GM12878 (cell line): ENCODE results near the gene GTF2IRD1. TPM values are rescaled to one million over a fixed set of nuclear protein-coding genes. Genes with fewer than 3 reads are reported as not detected.

ENCODE experiments used
- ATAC-seq: fragments of 200-7000 bp; cut with Tn5 transposase; 3 replicates; pipeline ENCODE4 v1.9.1; 2020; ENCODE audit warnings: mild to moderate bottlenecking, moderate library complexity
- BruUV-seq: library from RNA; stranded (reverse); fragments of 400-500 nt; replicated peaks from 2 replicates; lab custom pipeline; 2021; lab: Mats Ljungman, UMichigan
- CTCF ChIA-PET: fragments of 300-600 bp; sonication (Branson Sonifier 250); formaldehyde crosslinking; extraction: SDS; loops from one replicate; lab custom pipeline; 2021; ENCODE audit warnings: inconsistent platforms; lab: Yijun Ruan, JAX
- POLR2A ChIA-PET: fragments of 350-600 bp; formaldehyde crosslinking; extraction: SDS; loops from one replicate; lab custom pipeline; 2021; ENCODE audit warnings: inconsistent platforms; lab: Charles Lee
- RAD21 ChIA-PET: fragments of 300-600 bp; sonication (Branson Sonifier 250); formaldehyde crosslinking; loops from one replicate; lab custom pipeline; 2023; ENCODE audit warnings: antibody characterized with exemption; ENCODE audit not compliant: unreplicated experiment; lab: Charles Lee
- SMC1A ChIA-PET: fragments of 300-600 bp; sonication (Branson Sonifier 250); formaldehyde crosslinking; loops from one replicate; lab custom pipeline; 2023; ENCODE audit not compliant: unreplicated experiment, uncharacterized antibody; lab: Charles Lee
- DNase-seq: peaks from one replicate; pipeline ENCODE4 v3.0.0-alpha.2; 2011; ENCODE audit warnings: low read depth, low spot score
- FAIRE-seq: peaks from 3 replicates; lab custom pipeline; 2011; peaks lifted over from hg19 to GRCh38; lab: Jason Lieb, UNC
- H2AFZ ChIP-seq: 2 replicates; pipeline ENCODE4 v1.6.0; 2011; ENCODE audit warnings: low read depth, low read length, control low read depth; ENCODE audit not compliant: control insufficient read depth
- H3K27ac ChIP-seq: 2 replicates; pipeline ENCODE4 v1.5.1; 2011; ENCODE audit warnings: control low read depth; ENCODE audit not compliant: control insufficient read depth, insufficient read depth
- H3K27me3 ChIP-seq, 2 experiments: replicated peaks in 1 of 2; 2 replicates each; pipeline versions ENCODE4 v1.6.0 to v1.6.1; 2011; ENCODE audit warnings: low read length in 1 of 2; ENCODE audit not compliant: control insufficient read depth in 2 of 2, insufficient read depth in 2 of 2
- H3K36me3 ChIP-seq, 2 experiments: 2 replicates each; pipeline ENCODE4 v1.5.1; 2011; ENCODE audit warnings: low read length in 1 of 2; ENCODE audit not compliant: control insufficient read depth in 2 of 2, insufficient read depth in 2 of 2
- H3K4me1 ChIP-seq: 2 replicates; pipeline ENCODE4 v1.6.1; 2011; ENCODE audit warnings: mild to moderate bottlenecking, low read length, moderate library complexity, mixed read lengths; ENCODE audit not compliant: control insufficient read depth, insufficient read depth
- H3K4me2 ChIP-seq: 2 replicates; pipeline ENCODE4 v1.6.0; 2011; ENCODE audit warnings: control low read depth; ENCODE audit not compliant: control insufficient read depth, insufficient read depth
- H3K4me3 ChIP-seq: fragments of 200-600 bp; sonication (generic); 2 replicates; pipeline ENCODE4 v1.5.1; 2016
- H3K79me2 ChIP-seq: 2 replicates; pipeline ENCODE4 v1.6.0; 2011; ENCODE audit warnings: low read length; ENCODE audit not compliant: control insufficient read depth, insufficient read depth
- H3K9ac ChIP-seq: 2 replicates; pipeline ENCODE4 v1.8.0; 2011; ENCODE audit warnings: low read length, control low read depth, mixed read lengths; ENCODE audit not compliant: control insufficient read depth, insufficient read depth
- H3K9me3 ChIP-seq: replicated peaks from 3 replicates; pipeline ENCODE4 v1.5.1; 2011; ENCODE audit warnings: mild to moderate bottlenecking, low read length; ENCODE audit not compliant: control insufficient read depth, insufficient read depth
- H4K20me1 ChIP-seq: 2 replicates; pipeline ENCODE4 v1.6.0; 2011; ENCODE audit not compliant: control insufficient read depth, insufficient read depth
- ASH2L ChIP-seq: fragments of 300-600, 200-600 bp; sonication (generic); IDR thresholded peaks from 2 replicates; pipeline ENCODE4 v1.6.1; 2017; ENCODE audit warnings: low read depth, mild to moderate bottlenecking, borderline replicate concordance
- CEBPB ChIP-seq, 2 experiments: fragments of 150-350 bp in 1 of 2; IDR thresholded peaks; 2 replicates each; pipeline ENCODE4 v1.6.1; 2012 to 2014; ENCODE audit warnings: low read depth in 2 of 2, low read length in 2 of 2, borderline replicate concordance in 1 of 2, inconsistent platforms in 1 of 2
- CHD1 ChIP-seq: IDR thresholded peaks from 2 replicates; pipeline ENCODE4 v1.6.1; 2012; ENCODE audit warnings: low read depth, low read length, improper control_type of control experiment
- E4F1 ChIP-seq: fragments of 450-650 bp; IDR thresholded peaks from 2 replicates; pipeline ENCODE4 v1.6.1; 2018; ENCODE audit warnings: borderline replicate concordance, mild to moderate bottlenecking; ENCODE audit not compliant: partially characterized antibody
- FOS ChIP-seq: IDR thresholded peaks from 3 replicates; pipeline ENCODE4 v1.6.1; 2011; ENCODE audit warnings: borderline replicate concordance; ENCODE audit not compliant: insufficient read length; ENCODE audit errors: extremely low read depth
- FOXK2 ChIP-seq: fragments of 450-650 bp; IDR thresholded peaks from 2 replicates; pipeline ENCODE4 v1.6.1; 2017; ENCODE audit warnings: mild to moderate bottlenecking, moderate library complexity
- HDAC2 ChIP-seq: fragments of 200-600 bp; sonication (generic); IDR thresholded peaks from 2 replicates; pipeline ENCODE4 v1.6.1; 2017
- IKZF1 ChIP-seq: fragments of 450-650 bp; conservative IDR thresholded peaks from 2 replicates; pipeline ENCODE4 v1.6.1; 2017; ENCODE audit warnings: antibody characterized with exemption, mild to moderate bottlenecking
- KAT2A ChIP-seq: conservative IDR thresholded peaks from 2 replicates; pipeline ENCODE4 v1.6.1; 2011; ENCODE audit warnings: low read depth, low read length; ENCODE audit not compliant: control insufficient read depth
- NKRF ChIP-seq: fragments of 450-650 bp; conservative IDR thresholded peaks from 2 replicates; pipeline ENCODE4 v1.6.1; 2017; ENCODE audit warnings: mild to moderate bottlenecking, moderate library complexity
- RCOR1 ChIP-seq: conservative IDR thresholded peaks from 2 replicates; pipeline ENCODE4 v1.6.1; 2012; ENCODE audit warnings: low read depth, low read length, improper control_type of control experiment
- SMAD1 ChIP-seq: fragments of 450-650 bp; IDR thresholded peaks from 2 replicates; pipeline ENCODE4 v1.6.1; 2018; ENCODE audit warnings: mild to moderate bottlenecking, low read depth; ENCODE audit not compliant: partially characterized antibody
- SP1 ChIP-seq: IDR thresholded peaks from one replicate; pipeline ENCODE4 v1.6.1; 2011; ENCODE audit warnings: low read depth, low read length
- USF1 ChIP-seq: IDR thresholded peaks from 2 replicates; pipeline ENCODE4 v1.6.1; 2011; ENCODE audit warnings: borderline replicate concordance, low read depth, mild to moderate bottlenecking, moderate library complexity, mixed read lengths, low read length; ENCODE audit not compliant: insufficient read depth; ENCODE audit errors: extremely low read length
- WGBS: methylation state at CpG from one replicate; pipeline ENCODE4 v1.1.6; 2016; ENCODE audit warnings: low lambda C conversion rate; ENCODE audit not compliant: insufficient replicate concordance, insufficient coverage; ENCODE audit errors: missing lambda C conversion rate; 5-methylcytosine and 5-hydroxymethylcytosine counted together
- in situ Hi-C: fragments of 300-500 bp; cut with MboI; formaldehyde crosslinking; loops from 9 replicates; pipeline ENCODE4 v1.14.3; 2018; ENCODE audit warnings: mixed read lengths
- intact Hi-C: fragments of 100-400 bp; cut with micrococcal nuclease; formaldehyde crosslinking; loops from one replicate; pipeline ENCODE4 v1.14.2; 2022; ENCODE audit not compliant: unreplicated experiment
- polyA plus RNA-seq, 11 experiments: library from polyadenylated mRNA; depleted of rRNA in 4 of 11; unstranded in 6 of 11; stranded (reverse) in 5 of 11; fragments of >200 nt; fragmentation: Nextera tagmentation in 4 of 11; fragmentation: Illumina TruSeq in 1 of 11; extraction: Ambion mirVana in 4 of 11; extraction: Trizol in 1 of 11; gene quantifications; 1 replicate in 1 of 11; 2 replicates in 10 of 11; pipeline versions ENCODE4 v1.2.1 to v1.2.3, GENCODE V29; 2011 to 2016; ENCODE audit warnings: inconsistent platforms in 2 of 11, missing spikeins in 2 of 11, low read depth in 1 of 11
- total RNA-seq, 4 experiments: library from RNA; depleted of rRNA in 3 of 4; stranded (reverse); fragments of >200 nt in 3 of 4; fragmentation: Illumina TruSeq in 1 of 4; extraction: Trizol in 1 of 4; gene quantifications; 2 replicates each; pipeline versions ENCODE4 v1.2.1 to v1.2.3, GENCODE V29; 2013 to 2021

Gene GTF2IRD1
- total and polyA plus RNA-seq, 10 of the 15 experiments (the other 5 are each of a cell fraction or from before 2014, with no cell fraction given) = 0.48 to 3.0 (median 1.3) TPM

- peak; percentile 65 for ATAC-seq
- H3K4me2 ChIP-seq = peak overlapping the region; percentile 19
- H3K79me2 ChIP-seq = no peaks in the 10 kb centered on the region
- peak overlapping the region; percentile 11 for H3K9ac ChIP-seq
- no peaks in the 10 kb centered on the region for H3K27me3 ChIP-seq
- in situ Hi-C loops = no loop called here
- CTCF ChIA-PET = interaction anchor here (0.8 to 1.5 kb wide), 8 partner anchors 8 to 103 kb away, joined by 3 to 5 read pairs (median 3); no protein-coding TSS in a partner anchor
- H3K36me3 ChIP-seq = no peaks in the 10 kb centered on the region
- no TSS peak for BruUV-seq
- peak overlapping the region; percentile 28 for H3K27ac ChIP-seq
- H2AFZ ChIP-seq = peak overlapping the region; percentile 65
- RAD21 ChIA-PET = interaction anchor here (1.0 to 2.3 kb wide), 3 partner anchors 30 to 38 kb away, joined by 3 to 8 read pairs (median 4); no protein-coding TSS in a partner anchor
- DNase-seq = no peak
- H3K4me1 ChIP-seq = peaks cover 19% of the 10 kb centered on the region
- H3K9me3 ChIP-seq = no peaks in the 10 kb centered on the region
- POLR2A ChIA-PET = interaction anchor here (0.6 to 1.0 kb wide), 6 partner anchors 8 to 81 kb away, joined by 3 to 6 read pairs (median 4); no protein-coding TSS in a partner anchor
- FAIRE-seq = no peak
- intact Hi-C loops = no loop called here
- no peaks in the 10 kb centered on the region for H4K20me1 ChIP-seq
- H3K4me3 ChIP-seq = no peak overlapping the region
- WGBS = 13% methylated on average over 9 of the region's 9 CpGs
- SMC1A ChIA-PET = interaction anchor here (1.0 to 1.6 kb wide), 3 partner anchors 10 to 46 kb away, joined by 3 to 6 read pairs (median 5); no protein-coding TSS in a partner anchor
- TF ChIP-seq CEBPB (IDR thresholded peaks at IDR 0.05; ENCODE audit: borderline replicate concordance in 1 of 2, low read depth in 2 of 2, low read length in 2 of 2) (no peak), ASH2L (no peak), FOS (no peak), IKZF1 (peak; percentile 43; the same call in 1 of the 2 replicates), KAT2A (no peak), FOXK2 (no peak), RCOR1 (no peak), E4F1 (no peak), NKRF (0 out of 2 replicates have a peak, but pooled peaks have one; percentile 27), SMAD1 (no peak), SP1 (no peak), HDAC2 (no peak), CHD1 (no peak), USF1 (peak; percentile 45)
These were observed 163.6 kb downstream of the GTF2IRD1 start for GRCh38 chr7:74617180-74617744.
